K562 (cell line): ENCODE results near the gene TMEM225B. TPM values are rescaled to one million over a fixed set of nuclear protein-coding genes. Genes with fewer than 3 reads are reported as not detected.
A peak's percentile ranks its signal among the peaks of the same experiment; 100 is the strongest.
"Not testable (repeated sequence)": the region's sequence is repeated elsewhere in the genome, so short reads cannot be mapped to it uniquely, and the experiment has no call there.

Source experiments
- ATAC-seq: fragments of 200-7000 bp; cut with Tn5 transposase; 3 replicates; pipeline ENCODE4 v1.9.1; 2020; ENCODE audit warnings: moderate library complexity
- BruUV-seq: library from RNA; stranded (reverse); fragments of 400-500 nt; replicated peaks from 2 replicates; lab custom pipeline; 2021; lab: Mats Ljungman, UMichigan
- CTCF ChIA-PET: fragments of 300-600 bp; formaldehyde crosslinking; extraction: SDS; loops from one replicate; lab custom pipeline; 2021; ENCODE audit warnings: low intra/inter-chr PET ratio; lab: Yijun Ruan, JAX
- POLR2A ChIA-PET: fragments of 300-600, 350-650 bp; sonication (Branson Sonifier 250); formaldehyde crosslinking; extraction: SDS; loops from one replicate; lab custom pipeline; 2021; ENCODE audit warnings: antibody characterized with exemption, inconsistent platforms; lab: Yijun Ruan, JAX
- DNase-seq, 4 experiments: peaks; one replicate each; pipeline versions ENCODE4 v3.0.0 to v3.0.0-alpha.2; 2011 to 2018; ENCODE audit warnings: low spot score in 3 of 4, mixed read lengths in 3 of 4; ENCODE audit errors: extremely low read depth in 1 of 4
- FAIRE-seq: peaks from 2 replicates; lab custom pipeline; 2011; peaks lifted over from hg19 to GRCh38; lab: Jason Lieb, UNC
- H2AFZ ChIP-seq: 2 replicates; pipeline ENCODE4 v1.6.0; 2011; ENCODE audit warnings: low read depth, low read length, control low read depth, inconsistent platforms
- H3K27ac ChIP-seq: fragments of 200-600 bp; 3 replicates; pipeline ENCODE4 v1.8.0; 2011; ENCODE audit warnings: low read depth, mild to moderate bottlenecking, control low read depth, inconsistent platforms, low read length, moderate library complexity, mixed read lengths; ENCODE audit errors: extremely low read depth
- H3K27me3 ChIP-seq, 2 experiments: fragments of 300-600 bp in 1 of 2; 2 replicates in 1 of 2; 3 replicates in 1 of 2; pipeline versions ENCODE4 v1.6.0 to v1.8.0; 2011; ENCODE audit warnings: inconsistent platforms in 2 of 2, low read length in 2 of 2, mild to moderate bottlenecking in 1 of 2, mixed read lengths in 1 of 2, moderate library complexity in 1 of 2; ENCODE audit not compliant: control insufficient read depth in 2 of 2, insufficient read depth in 2 of 2
- H3K36me3 ChIP-seq: fragments of 300-600 bp; 3 replicates; pipeline ENCODE4 v1.8.0; 2011; ENCODE audit warnings: mild to moderate bottlenecking, low read length, inconsistent platforms; ENCODE audit not compliant: control insufficient read depth, insufficient read depth
- H3K4me1 ChIP-seq, 2 experiments: fragments of 200-600 bp in 1 of 2; replicated peaks in 1 of 2; 2 replicates in 1 of 2; 3 replicates in 1 of 2; pipeline versions ENCODE4 v1.5.1 to v1.8.0; 2011; ENCODE audit warnings: inconsistent platforms in 2 of 2, low read length in 2 of 2, mild to moderate bottlenecking in 1 of 2, mixed read lengths in 1 of 2, moderate library complexity in 1 of 2; ENCODE audit not compliant: control insufficient read depth in 2 of 2, insufficient read depth in 2 of 2
- H3K4me2 ChIP-seq: 2 replicates; pipeline ENCODE4 v1.6.1; 2011; ENCODE audit warnings: low read length, control low read depth, inconsistent platforms, mixed read lengths; ENCODE audit not compliant: insufficient read depth
- H3K4me3 ChIP-seq: fragments of 200-600 bp; sonication (generic), shearing (Covaris generic); 2 replicates; pipeline ENCODE4 v1.5.1; 2016; ENCODE audit warnings: control low read depth, inconsistent platforms
- H3K79me2 ChIP-seq: fragments of 200-600 bp; 3 replicates; pipeline ENCODE4 v1.8.0; 2011; ENCODE audit warnings: low read length, inconsistent platforms; ENCODE audit not compliant: control insufficient read depth, insufficient read depth
- H3K9ac ChIP-seq, 2 experiments: 2 replicates each; pipeline versions ENCODE4 v1.6.0 to v1.6.1; 2011; ENCODE audit warnings: low read depth in 2 of 2, low read length in 2 of 2, control low read depth in 1 of 2, inconsistent platforms in 1 of 2, mild to moderate bottlenecking in 1 of 2, mixed read lengths in 1 of 2; ENCODE audit not compliant: insufficient read depth in 1 of 2
- H3K9me1 ChIP-seq: one replicate; pipeline ENCODE4 v1.6.0; 2011; ENCODE audit warnings: inconsistent platforms, mild to moderate bottlenecking, low read length, moderate library complexity; ENCODE audit not compliant: control insufficient read depth, insufficient read depth
- H3K9me3 ChIP-seq: replicated peaks from 2 replicates; pipeline ENCODE4 v1.5.1; 2011; ENCODE audit warnings: low read depth, low read length, inconsistent platforms; ENCODE audit not compliant: control insufficient read depth, insufficient read depth
- H4K20me1 ChIP-seq: replicated peaks from 2 replicates; pipeline ENCODE4 v1.6.1; 2011; ENCODE audit warnings: low read length, inconsistent platforms, mixed read lengths; ENCODE audit not compliant: control insufficient read depth, insufficient read depth
- ZNF507 ChIP-seq: conservative IDR thresholded peaks from 2 replicates; pipeline ENCODE4 v1.6.1; 2017; ENCODE audit warnings: missing genetic modification characterization, missing compliant biosample characterization
- WGBS: fragments of 100-300 bp; shearing (Covaris generic); methylation state at CpG from one replicate; pipeline ENCODE4 v1.1.6; 2016; ENCODE audit warnings: low coverage, mixed read lengths; ENCODE audit not compliant: insufficient coverage; ENCODE audit errors: missing lambda C conversion rate; 5-methylcytosine and 5-hydroxymethylcytosine counted together
- in situ Hi-C: fragments of 300-500 bp; cut with MboI; formaldehyde crosslinking; loops from 4 replicates; pipeline ENCODE4 v1.15.0; 2018; ENCODE audit warnings: inconsistent platforms, mixed read lengths
- intact Hi-C: fragments of 100-400 bp; cut with micrococcal nuclease; formaldehyde crosslinking; loops from 2 replicates; pipeline ENCODE4 v1.14.2; 2022
- polyA plus RNA-seq, 8 experiments: library from polyadenylated mRNA; depleted of rRNA in 4 of 8; stranded (reverse) in 5 of 8; unstranded in 3 of 8; fragments of >200 nt; fragmentation: Nextera tagmentation in 2 of 8; fragmentation: Illumina TruSeq in 1 of 8; extraction: Ambion mirVana in 2 of 8; extraction: Trizol in 1 of 8; gene quantifications; 2 replicates each; pipeline versions ENCODE4 v1.2.1 to v1.2.3, GENCODE V29; 2011 to 2014; ENCODE audit warnings: inconsistent platforms in 1 of 8, missing spikeins in 1 of 8
- total RNA-seq, 7 experiments: library from RNA; depleted of rRNA in 6 of 7; stranded (reverse); fragments of >200 nt in 6 of 7; fragmentation: Illumina TruSeq in 2 of 7; extraction: Trizol in 2 of 7; gene quantifications; 2 replicates each; pipeline versions ENCODE4 v1.2.1 to v1.2.3, GENCODE V29; 2011 to 2021; ENCODE audit warnings: low replicate concordance in 1 of 7

The TMEM225B gene
- total and polyA plus RNA-seq, 9 of the 15 experiments (the other 6 are each of a cell fraction or from before 2014, with no cell fraction given), result 0.08 to 0.73 (median 0.56) TPM

GRCh38 chr7:99654626-99655025, 56.6 kb downstream of the TMEM225B start:
- H2AFZ ChIP-seq, H3K27ac ChIP-seq, H3K79me2 ChIP-seq, H3K9ac ChIP-seq, H3K36me3 ChIP-seq, H3K27me3 ChIP-seq, H3K9me3 ChIP-seq, H4K20me1 ChIP-seq, H3K4me1 ChIP-seq, CTCF ChIA-PET, BruUV-seq, FAIRE-seq, H3K4me2 ChIP-seq, in situ Hi-C loops, H3K9me1 ChIP-seq, H3K4me3 ChIP-seq, POLR2A ChIA-PET, intact Hi-C loops, DNase-seq, ATAC-seq: not testable (repeated sequence)
- 7% methylated on average over 1 of the region's 3 CpGs for WGBS

DNA sequence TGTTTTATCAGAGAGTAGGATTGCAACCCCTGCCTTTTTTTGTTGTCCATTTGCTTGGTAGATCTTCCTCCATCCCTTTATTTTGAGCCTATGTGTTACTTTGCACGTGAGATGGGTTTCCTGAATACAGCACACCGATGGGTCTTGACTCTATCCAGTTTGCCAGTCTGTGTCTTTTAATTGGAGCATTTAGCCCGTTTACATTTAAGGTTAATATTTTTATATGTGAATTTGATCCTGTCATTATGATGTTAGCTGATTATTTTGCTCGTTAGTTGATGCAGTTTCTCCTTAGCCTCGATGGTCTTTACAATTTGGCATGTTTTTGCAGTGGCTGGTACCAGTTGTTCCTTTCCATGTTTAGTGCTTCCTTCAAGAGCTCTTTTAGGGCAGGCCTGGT, 59.8 kb downstream of the TMEM225B start:
- FAIRE-seq, H3K27me3 ChIP-seq, CTCF ChIA-PET, H3K4me1 ChIP-seq, H3K27ac ChIP-seq, H4K20me1 ChIP-seq, H3K79me2 ChIP-seq, H3K9me1 ChIP-seq, POLR2A ChIA-PET, H2AFZ ChIP-seq, H3K4me2 ChIP-seq, DNase-seq, BruUV-seq, in situ Hi-C loops, H3K9me3 ChIP-seq, H3K36me3 ChIP-seq, H3K9ac ChIP-seq, ATAC-seq, intact Hi-C loops, H3K4me3 ChIP-seq: not testable (repeated sequence)
- peak; percentile 91 for TF ChIP-seq ZNF507 (tag)
- 18% methylated on average over 5 of the region's 5 CpGs for WGBS

Other genes with a start within 250 kb of the TMEM225B start
Only the 7 nearest of the 16 such genes appear.
- gene ZNF789, start 125.4 kb upstream of the TMEM225B start, total RNA-seq (2014; rRNA removed), result 16.4 and 19.6 TPM in 2 replicates
- gene ZNF789, start 125.4 kb upstream of the TMEM225B start, total RNA-seq (2014; rRNA removed; fragmentation: Illumina TruSeq; extraction: Trizol), result 30.7 and 32.3 TPM in 2 replicates
- gene ZNF789, start 125.4 kb upstream of the TMEM225B start, total RNA-seq (2015; rRNA removed; fragmentation: Illumina TruSeq; extraction: Trizol), result 23.0 and 24.8 TPM in 2 replicates
- 22.1 and 22.8 TPM in 2 replicates for gene ZNF789, start 125.4 kb upstream of the TMEM225B start, total RNA-seq (2021)
- gene ZNF789, start 125.4 kb upstream of the TMEM225B start, polyA plus RNA-seq (2011; rRNA removed), result 46.2 and 57.0 TPM in 2 replicates
- gene ZNF789, start 125.4 kb upstream of the TMEM225B start, polyA plus RNA-seq (2014; fragmentation: Illumina TruSeq; extraction: Trizol), result 28.1 and 29.1 TPM in 2 replicates
- 1 to 10 TPM; 6.1 to 7.4 TPM for gene ZNF789, start 125.4 kb upstream of the TMEM225B start, polyA plus RNA-seq (2014; fragmentation: Nextera tagmentation; extraction: Ambion mirVana)
- gene ZNF789, start 125.4 kb upstream of the TMEM225B start, polyA plus RNA-seq (2014; rRNA removed), result 34.8 and 40.2 TPM in 2 replicates
- 24.2 and 25.6 TPM in 2 replicates for gene ZNF394, start 98.0 kb upstream of the TMEM225B start, total RNA-seq (2014; rRNA removed)
- gene ZNF394, start 98.0 kb upstream of the TMEM225B start, total RNA-seq (2014; rRNA removed; fragmentation: Illumina TruSeq; extraction: Trizol), result 31.4 and 32.2 TPM in 2 replicates
- gene ZNF394, start 98.0 kb upstream of the TMEM225B start, total RNA-seq (2015; rRNA removed; fragmentation: Illumina TruSeq; extraction: Trizol), result 28.1 and 28.9 TPM in 2 replicates
- 25.5 and 27.8 TPM in 2 replicates for gene ZNF394, start 98.0 kb upstream of the TMEM225B start, total RNA-seq (2021)
- gene ZNF394, start 98.0 kb upstream of the TMEM225B start, polyA plus RNA-seq (2011; rRNA removed), result 11.7 and 17.7 TPM in 2 replicates
- gene ZNF394, start 98.0 kb upstream of the TMEM225B start, polyA plus RNA-seq (2014; fragmentation: Illumina TruSeq; extraction: Trizol), result 23.7 and 25.5 TPM in 2 replicates
- gene ZNF394, start 98.0 kb upstream of the TMEM225B start, polyA plus RNA-seq (2014; fragmentation: Nextera tagmentation; extraction: Ambion mirVana), result 1 to 10 TPM; 2.9 to 4.0 TPM
- 20.2 and 23.5 TPM in 2 replicates for gene ZNF394, start 98.0 kb upstream of the TMEM225B start, polyA plus RNA-seq (2014; rRNA removed)
- 14.4 and 15.4 TPM in 2 replicates for gene ZKSCAN5, start 93.6 kb upstream of the TMEM225B start, total RNA-seq (2014; rRNA removed)
- 18.8 and 19.0 TPM in 2 replicates for gene ZKSCAN5, start 93.6 kb upstream of the TMEM225B start, total RNA-seq (2014; rRNA removed; fragmentation: Illumina TruSeq; extraction: Trizol)
- gene ZKSCAN5, start 93.6 kb upstream of the TMEM225B start, total RNA-seq (2015; rRNA removed; fragmentation: Illumina TruSeq; extraction: Trizol), result 17.5 and 17.9 TPM in 2 replicates
- 14.3 and 15.4 TPM in 2 replicates for gene ZKSCAN5, start 93.6 kb upstream of the TMEM225B start, total RNA-seq (2021)
- gene ZKSCAN5, start 93.6 kb upstream of the TMEM225B start, polyA plus RNA-seq (2011; rRNA removed), result 10.9 and 15.0 TPM in 2 replicates
- 14.4 and 15.7 TPM in 2 replicates for gene ZKSCAN5, start 93.6 kb upstream of the TMEM225B start, polyA plus RNA-seq (2014; fragmentation: Illumina TruSeq; extraction: Trizol)
- 1 to 10 TPM; 4.2 to 8.8 TPM for gene ZKSCAN5, start 93.6 kb upstream of the TMEM225B start, polyA plus RNA-seq (2014; fragmentation: Nextera tagmentation; extraction: Ambion mirVana)
- 9.5 and 10.3 TPM in 2 replicates for gene ZKSCAN5, start 93.6 kb upstream of the TMEM225B start, polyA plus RNA-seq (2014; rRNA removed)
- gene FAM200A, start 46.2 kb upstream of the TMEM225B start, total RNA-seq (2014; rRNA removed), result 6.3 and 6.4 TPM in 2 replicates
- gene FAM200A, start 46.2 kb upstream of the TMEM225B start, total RNA-seq (2014; rRNA removed; fragmentation: Illumina TruSeq; extraction: Trizol), result 8.3 and 10.2 TPM in 2 replicates
- gene FAM200A, start 46.2 kb upstream of the TMEM225B start, total RNA-seq (2015; rRNA removed; fragmentation: Illumina TruSeq; extraction: Trizol), result 9.4 and 10.0 TPM in 2 replicates
- 6.3 and 7.0 TPM in 2 replicates for gene FAM200A, start 46.2 kb upstream of the TMEM225B start, total RNA-seq (2021)
- 6.8 and 11.2 TPM in 2 replicates for gene FAM200A, start 46.2 kb upstream of the TMEM225B start, polyA plus RNA-seq (2011; rRNA removed)
- gene FAM200A, start 46.2 kb upstream of the TMEM225B start, polyA plus RNA-seq (2014; fragmentation: Illumina TruSeq; extraction: Trizol), result 10.3 and 11.3 TPM in 2 replicates
- gene FAM200A, start 46.2 kb upstream of the TMEM225B start, polyA plus RNA-seq (2014; fragmentation: Nextera tagmentation; extraction: Ambion mirVana), result 1 to 10 TPM; 3.3 to 4.3 TPM
- gene FAM200A, start 46.2 kb upstream of the TMEM225B start, polyA plus RNA-seq (2014; rRNA removed), result 7.9 and 9.0 TPM in 2 replicates
- gene ZNF655, start 39.6 kb upstream of the TMEM225B start, total RNA-seq (2014; rRNA removed), result 85.6 and 123 TPM in 2 replicates
- 94.7 and 105 TPM in 2 replicates for gene ZNF655, start 39.6 kb upstream of the TMEM225B start, total RNA-seq (2014; rRNA removed; fragmentation: Illumina TruSeq; extraction: Trizol)
- gene ZNF655, start 39.6 kb upstream of the TMEM225B start, total RNA-seq (2015; rRNA removed; fragmentation: Illumina TruSeq; extraction: Trizol), result 94.4 and 95.2 TPM in 2 replicates
- 68.1 and 78.1 TPM in 2 replicates for gene ZNF655, start 39.6 kb upstream of the TMEM225B start, total RNA-seq (2021)
- 81.3 and 112 TPM in 2 replicates for gene ZNF655, start 39.6 kb upstream of the TMEM225B start, polyA plus RNA-seq (2011; rRNA removed)
- 101 and 103 TPM in 2 replicates for gene ZNF655, start 39.6 kb upstream of the TMEM225B start, polyA plus RNA-seq (2014; fragmentation: Illumina TruSeq; extraction: Trizol)
- 10 to 100 TPM; 25.7 to 34.1 TPM for gene ZNF655, start 39.6 kb upstream of the TMEM225B start, polyA plus RNA-seq (2014; fragmentation: Nextera tagmentation; extraction: Ambion mirVana)
- gene ZNF655, start 39.6 kb upstream of the TMEM225B start, polyA plus RNA-seq (2014; rRNA removed), result 130 and 137 TPM in 2 replicates
- gene ZSCAN25, start 18.7 kb downstream of the TMEM225B start, total RNA-seq (2014; rRNA removed), result 13.7 and 16.9 TPM in 2 replicates
- gene ZSCAN25, start 18.7 kb downstream of the TMEM225B start, total RNA-seq (2014; rRNA removed; fragmentation: Illumina TruSeq; extraction: Trizol), result 11.0 and 12.8 TPM in 2 replicates
- 14.4 and 15.9 TPM in 2 replicates for gene ZSCAN25, start 18.7 kb downstream of the TMEM225B start, total RNA-seq (2015; rRNA removed; fragmentation: Illumina TruSeq; extraction: Trizol)
- 15.7 and 18.4 TPM in 2 replicates for gene ZSCAN25, start 18.7 kb downstream of the TMEM225B start, total RNA-seq (2021)
- 10.5 and 14.2 TPM in 2 replicates for gene ZSCAN25, start 18.7 kb downstream of the TMEM225B start, polyA plus RNA-seq (2011; rRNA removed)
- gene ZSCAN25, start 18.7 kb downstream of the TMEM225B start, polyA plus RNA-seq (2014; fragmentation: Illumina TruSeq; extraction: Trizol), result 11.7 and 12.0 TPM in 2 replicates
- 1 to 10 TPM in 1 of 2 experiments, under 1 TPM in 1; 0.94 to 1.1 TPM for gene ZSCAN25, start 18.7 kb downstream of the TMEM225B start, polyA plus RNA-seq (2014; fragmentation: Nextera tagmentation; extraction: Ambion mirVana)
- 12.2 and 18.5 TPM in 2 replicates for gene ZSCAN25, start 18.7 kb downstream of the TMEM225B start, polyA plus RNA-seq (2014; rRNA removed)
- 0.73 and 1.3 TPM in 2 replicates for gene CYP3A5, start 81.7 kb downstream of the TMEM225B start, total RNA-seq (2014; rRNA removed)
- gene CYP3A5, start 81.7 kb downstream of the TMEM225B start, total RNA-seq (2014; rRNA removed; fragmentation: Illumina TruSeq; extraction: Trizol), result 1.3 and 1.7 TPM in 2 replicates
- 1.7 and 2.8 TPM in 2 replicates for gene CYP3A5, start 81.7 kb downstream of the TMEM225B start, total RNA-seq (2015; rRNA removed; fragmentation: Illumina TruSeq; extraction: Trizol)
- gene CYP3A5, start 81.7 kb downstream of the TMEM225B start, total RNA-seq (2021), result 0.96 and 1.5 TPM in 2 replicates
- gene CYP3A5, start 81.7 kb downstream of the TMEM225B start, polyA plus RNA-seq (2011; rRNA removed), result 0.98 and 1.5 TPM in 2 replicates
- 1.1 and 1.2 TPM in 2 replicates for gene CYP3A5, start 81.7 kb downstream of the TMEM225B start, polyA plus RNA-seq (2014; fragmentation: Illumina TruSeq; extraction: Trizol)
- 1 to 10 TPM; 1.6 TPM for gene CYP3A5, start 81.7 kb downstream of the TMEM225B start, polyA plus RNA-seq (2014; fragmentation: Nextera tagmentation; extraction: Ambion mirVana)
- gene CYP3A5, start 81.7 kb downstream of the TMEM225B start, polyA plus RNA-seq (2014; rRNA removed), result 1.5 and 1.6 TPM in 2 replicates